Chondrocyte (in vitro differentiated cells): ENCODE measurements around the gene EPB41L1. TPM values are rescaled to one million over a fixed set of nuclear protein-coding genes. Genes with fewer than 3 reads are reported as not detected.

ENCODE experiments used
- DNase-seq: peaks from one replicate; pipeline ENCODE4 v3.0.0; 2021; ENCODE audit warnings: mixed read lengths, low spot score
- H3K27ac Mint-ChIP-seq: one replicate; pipeline ENCODE4 v1.8.0; 2021; ENCODE audit warnings: mild to moderate bottlenecking, moderate library complexity, mixed read lengths; ENCODE audit not compliant: unreplicated experiment
- H3K27me3 Mint-ChIP-seq: 2 replicates; pipeline ENCODE4 v1.8.0; 2021; ENCODE audit warnings: low read depth, mixed read lengths
- H3K36me3 Mint-ChIP-seq: 2 replicates; pipeline ENCODE4 v1.8.0; 2021; ENCODE audit warnings: low read depth, mixed read lengths
- H3K4me1 Mint-ChIP-seq: 2 replicates; pipeline ENCODE4 v1.8.0; 2021; ENCODE audit warnings: low read depth, mild to moderate bottlenecking, mixed read lengths
- H3K4me3 Mint-ChIP-seq: one replicate; pipeline ENCODE4 v1.8.0; 2021; ENCODE audit warnings: mild to moderate bottlenecking, moderate library complexity, mixed read lengths; ENCODE audit not compliant: unreplicated experiment
- H3K9me3 Mint-ChIP-seq: 2 replicates; pipeline ENCODE4 v1.8.0; 2021; ENCODE audit warnings: low read depth, mixed read lengths
- total RNA-seq: library from RNA; stranded (reverse); gene quantifications from 3 replicates; pipeline ENCODE4 v1.2.1, GENCODE V29; 2021
- TF ChIP-seq, protein P1 (sequence below): fragments of 200-600 bp; sonication (generic); IDR thresholded peaks from 2 replicates; pipeline ENCODE4 v1.5.0; 2021; ENCODE audit warnings: antibody characterized with exemption, mild to moderate bottlenecking, moderate library complexity

Gene EPB41L1
- total RNA-seq, 1 donor from 2014 or later: 42.1 TPM

DNA sequence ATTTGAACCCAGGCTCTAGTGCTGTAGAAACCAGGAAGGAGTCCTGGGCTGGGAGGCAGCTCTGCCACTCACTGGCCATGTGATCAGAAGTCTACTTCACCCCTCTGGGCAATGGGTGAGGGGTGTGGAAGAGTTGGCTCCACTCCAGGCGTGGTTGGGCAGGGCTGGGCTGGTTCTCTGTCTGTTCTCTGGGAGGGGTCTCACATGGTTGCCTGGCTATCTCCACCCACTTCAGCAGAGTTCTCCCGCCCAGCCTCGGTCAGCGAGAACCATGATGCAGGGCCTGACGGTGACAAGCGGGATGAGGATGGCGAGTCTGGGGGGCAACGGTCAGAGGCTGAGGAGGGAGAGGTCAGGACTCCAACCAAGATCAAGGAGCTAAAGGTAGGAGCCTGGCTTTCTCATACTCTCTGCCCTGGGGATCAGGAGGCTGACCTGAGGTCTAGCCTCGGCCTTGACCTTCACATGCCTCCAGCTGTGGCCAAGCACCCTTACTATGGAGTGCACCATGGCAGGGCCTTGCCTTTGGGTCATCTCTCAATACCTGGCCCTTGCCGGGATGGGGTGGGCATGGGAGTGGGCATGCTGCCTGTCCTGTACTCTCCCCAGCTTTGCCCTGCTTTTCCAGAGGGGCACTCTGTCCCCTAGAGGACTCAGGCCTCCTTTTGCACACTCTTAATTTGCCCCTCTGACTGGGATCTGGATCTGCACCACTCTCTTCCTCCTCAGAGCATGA lies 39.6 kb downstream of the EPB41L1 start:
- TF ChIP-seq, protein P1, sequence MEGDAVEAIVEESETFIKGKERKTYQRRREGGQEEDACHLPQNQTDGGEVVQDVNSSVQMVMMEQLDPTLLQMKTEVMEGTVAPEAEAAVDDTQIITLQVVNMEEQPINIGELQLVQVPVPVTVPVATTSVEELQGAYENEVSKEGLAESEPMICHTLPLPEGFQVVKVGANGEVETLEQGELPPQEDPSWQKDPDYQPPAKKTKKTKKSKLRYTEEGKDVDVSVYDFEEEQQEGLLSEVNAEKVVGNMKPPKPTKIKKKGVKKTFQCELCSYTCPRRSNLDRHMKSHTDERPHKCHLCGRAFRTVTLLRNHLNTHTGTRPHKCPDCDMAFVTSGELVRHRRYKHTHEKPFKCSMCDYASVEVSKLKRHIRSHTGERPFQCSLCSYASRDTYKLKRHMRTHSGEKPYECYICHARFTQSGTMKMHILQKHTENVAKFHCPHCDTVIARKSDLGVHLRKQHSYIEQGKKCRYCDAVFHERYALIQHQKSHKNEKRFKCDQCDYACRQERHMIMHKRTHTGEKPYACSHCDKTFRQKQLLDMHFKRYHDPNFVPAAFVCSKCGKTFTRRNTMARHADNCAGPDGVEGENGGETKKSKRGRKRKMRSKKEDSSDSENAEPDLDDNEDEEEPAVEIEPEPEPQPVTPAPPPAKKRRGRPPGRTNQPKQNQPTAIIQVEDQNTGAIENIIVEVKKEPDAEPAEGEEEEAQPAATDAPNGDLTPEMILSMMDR: no peak
- no peak for DNase-seq
- H3K36me3 Mint-ChIP-seq: peaks cover 37% of the 10 kb centered on the region
- no peaks in the 10 kb centered on the region for H3K27me3 Mint-ChIP-seq
- H3K27ac Mint-ChIP-seq: no peak overlapping the region
- H3K9me3 Mint-ChIP-seq: no peaks in the 10 kb centered on the region
- H3K4me3 Mint-ChIP-seq: no peak overlapping the region
- no peaks in the 10 kb centered on the region for H3K4me1 Mint-ChIP-seq

DNA sequence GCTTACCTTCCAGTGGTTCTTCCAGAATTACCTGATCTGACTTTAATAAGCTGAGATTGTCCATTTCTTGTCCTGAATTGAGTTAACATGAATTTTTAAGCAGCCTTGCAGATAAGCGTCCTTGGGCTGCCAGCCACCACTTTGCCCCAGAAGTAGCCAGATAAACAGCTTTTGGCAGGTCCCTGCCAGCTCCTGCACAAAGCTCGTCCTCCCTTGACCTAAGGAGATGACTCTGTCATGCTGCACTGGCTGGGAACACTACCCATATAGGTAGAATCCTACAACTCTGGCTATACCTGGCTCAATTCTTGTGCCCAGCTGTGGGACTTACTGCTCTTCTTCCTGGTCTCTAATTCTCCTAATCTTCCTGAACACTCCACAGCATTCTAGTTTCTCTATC lies 42.1 kb downstream of the EPB41L1 start:
- H3K36me3 Mint-ChIP-seq: peaks cover 25% of the 10 kb centered on the region
- H3K27me3 Mint-ChIP-seq: no peaks in the 10 kb centered on the region
- no peak for DNase-seq
- H3K4me1 Mint-ChIP-seq: no peaks in the 10 kb centered on the region
- no peak overlapping the region for H3K27ac Mint-ChIP-seq
- no peaks in the 10 kb centered on the region for H3K9me3 Mint-ChIP-seq
- TF ChIP-seq, protein P1: no peak
- no peak overlapping the region for H3K4me3 Mint-ChIP-seq

DNA sequence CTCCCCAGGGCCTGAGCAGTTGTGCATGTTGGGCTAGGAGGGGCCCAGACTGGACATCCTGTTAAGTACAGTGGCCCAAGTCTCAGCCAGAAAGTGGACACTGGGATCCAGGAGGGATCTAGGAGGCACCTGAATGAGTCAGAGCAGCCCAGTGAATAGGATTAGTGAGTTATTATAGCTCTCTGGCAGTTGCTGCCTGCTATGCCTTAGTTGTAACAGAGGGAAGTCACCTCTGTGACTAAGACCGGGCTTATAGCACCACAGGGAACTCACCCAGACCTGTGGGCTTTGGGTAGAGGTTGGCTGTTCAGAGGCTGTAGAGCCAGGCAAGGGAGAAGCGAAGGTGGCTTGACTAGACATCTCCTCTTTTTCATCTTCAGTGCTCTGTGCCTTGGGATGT lies 42.7 kb downstream of the EPB41L1 start:
- Mint-ChIP-seq H3K4me1 (no peaks in the 10 kb centered on the region), H3K4me3 (no peak overlapping the region), H3K27ac (no peak overlapping the region), H3K9me3 (no peaks in the 10 kb centered on the region), H3K36me3 (peaks cover 26% of the 10 kb centered on the region), H3K27me3 (no peaks in the 10 kb centered on the region)
- TF ChIP-seq, protein P1: no peak
- no peak for DNase-seq

DNA sequence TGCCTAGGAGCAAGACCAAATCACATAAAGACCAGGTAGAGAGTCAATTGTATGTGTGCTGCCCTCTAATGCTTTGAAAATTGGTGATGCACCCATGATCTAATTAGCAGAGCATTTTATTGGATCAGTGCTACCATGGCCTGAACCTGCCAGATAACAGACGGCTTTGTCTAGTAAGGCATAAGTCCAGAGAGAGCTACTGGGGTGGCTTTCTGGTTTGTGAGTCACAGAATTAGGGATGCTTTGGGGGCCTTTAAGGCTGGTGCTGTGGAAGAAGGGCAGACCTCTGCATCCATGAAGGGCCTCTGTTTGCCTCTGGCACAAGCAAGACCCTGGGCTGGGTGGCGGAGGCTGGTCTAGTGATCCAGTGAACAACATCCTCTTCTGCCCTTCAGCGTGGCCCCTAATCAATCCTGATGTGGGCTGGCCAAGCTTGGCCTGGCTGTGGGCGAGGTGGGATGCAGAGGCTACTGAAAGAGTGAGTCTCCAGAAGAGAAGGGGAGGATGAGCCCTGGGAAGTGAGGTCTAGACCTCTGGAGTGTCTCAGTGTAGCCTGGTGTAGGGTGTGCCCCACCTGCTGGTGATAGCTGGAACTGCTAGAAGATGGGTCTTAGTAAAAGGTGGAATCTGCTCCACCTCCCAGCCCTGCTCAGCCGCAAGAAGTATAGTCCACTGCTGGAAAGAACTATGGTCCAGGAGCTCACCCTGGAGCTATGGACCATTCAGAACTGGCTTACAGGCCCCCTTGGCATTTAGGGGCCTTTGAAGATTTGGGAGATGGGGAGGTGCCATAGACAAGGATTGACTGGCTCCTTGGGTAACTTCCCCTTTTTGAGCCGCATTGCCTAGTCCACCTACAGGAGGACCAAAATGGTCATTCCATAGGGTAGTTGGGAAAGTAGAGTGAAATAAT lies 45.1 kb downstream of the EPB41L1 start:
- no peak for DNase-seq
- TF ChIP-seq, protein P1: peak; percentile 92
- Mint-ChIP-seq H3K36me3 (peaks cover 13% of the 10 kb centered on the region), H3K4me1 (no peaks in the 10 kb centered on the region), H3K27me3 (no peaks in the 10 kb centered on the region), H3K9me3 (no peaks in the 10 kb centered on the region), H3K4me3 (no peak overlapping the region), H3K27ac (no peak overlapping the region)

DNA sequence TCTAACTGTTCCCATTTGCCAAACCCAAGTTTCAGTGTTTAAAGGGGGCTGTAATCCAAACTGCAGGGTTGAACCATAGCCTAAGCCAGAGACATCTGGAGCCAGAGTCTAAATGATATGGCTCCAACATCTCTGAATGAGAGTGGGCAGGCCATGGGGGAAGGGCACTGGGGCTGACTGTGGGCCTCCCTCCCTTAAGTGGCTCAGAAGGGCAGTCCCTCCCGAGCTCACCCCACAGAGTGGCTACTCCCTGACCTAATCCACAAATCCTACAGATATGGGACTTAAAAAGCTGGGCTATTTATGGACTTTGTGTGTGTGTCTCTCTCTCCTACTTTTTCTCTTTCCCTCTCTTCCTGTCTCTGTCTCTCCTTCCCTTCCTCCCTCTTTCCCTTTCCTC lies 45.9 kb downstream of the EPB41L1 start:
- no peak for DNase-seq
- H3K4me3 Mint-ChIP-seq: no peak overlapping the region
- no peaks in the 10 kb centered on the region for H3K4me1 Mint-ChIP-seq
- TF ChIP-seq, protein P1: no peak
- peaks cover 6% of the 10 kb centered on the region for H3K36me3 Mint-ChIP-seq
- H3K27me3 Mint-ChIP-seq: no peaks in the 10 kb centered on the region
- no peak overlapping the region for H3K27ac Mint-ChIP-seq
- no peaks in the 10 kb centered on the region for H3K9me3 Mint-ChIP-seq
